PC-9 (cell line): Measurements from ENCODE around the gene SETD7.

Experiments
- CTCF ChIP-seq: fragments of 200-600 bp; sonication (generic); conservative IDR thresholded peaks from 2 replicates; pipeline ENCODE4 v1.6.1; 2017; ENCODE audit warnings: mixed run types, antibody characterized with exemption, mild to moderate bottlenecking, moderate library complexity
- EZH2 ChIP-seq: fragments of 200-600 bp; sonication (generic); IDR thresholded peaks from 2 replicates; pipeline ENCODE4 v1.8.0; 2017; ENCODE audit warnings: antibody characterized with exemption, low read depth

- TF ChIP-seq CTCF (no peak), EZH2 (no peak)
Observed at GRCh38 chr4:139458999-139459398, 97.0 kb downstream of the SETD7 start.
